Astrocyte of the spinal cord (primary cell): Measurements from ENCODE around the gene MAB21L3.

Source experiments
- DNase-seq: peaks from one replicate; pipeline ENCODE4 v3.0.0; 2011; ENCODE audit warnings: low read depth, low spot score
- H3K4me3 ChIP-seq: 2 replicates; pipeline ENCODE4 v1.5.1; 2011; ENCODE audit warnings: low read depth, mild to moderate bottlenecking, low read length, moderate library complexity
- CTCF ChIP-seq: IDR thresholded peaks from 2 replicates; pipeline ENCODE4 v1.5.1; 2012; ENCODE audit warnings: low read depth, mild to moderate bottlenecking, low read length, inconsistent platforms
- in situ Hi-C: cut with HindIII; loops from 2 replicates; pipeline ENCODE4 v1.10.0; 2017; ENCODE audit warnings: low sequenced_read_pairs

Gene MAB21L3

GRCh38 chr1:116092752-116093489, 18.3 kb upstream of the MAB21L3 start:
- no peak overlapping the region for H3K4me3 ChIP-seq
- no peak for TF ChIP-seq CTCF
- in situ Hi-C loops = no loop called here
- no peak for DNase-seq

GRCh38 chr1:116095027-116095426, 16.2 kb upstream of the MAB21L3 start:
- H3K4me3 ChIP-seq = no peak overlapping the region
- in situ Hi-C loops = no loop called here
- no peak for TF ChIP-seq CTCF
- DNase-seq = no peak

- no peak overlapping the region for H3K4me3 ChIP-seq
- in situ Hi-C loops = no loop called here
- DNase-seq = no peak
- TF ChIP-seq CTCF = no peak
Measured at GRCh38 chr1:116096013-116096618, 15.1 kb upstream of the MAB21L3 start.

GRCh38 chr1:116097626-116098025, 13.6 kb upstream of the MAB21L3 start:
- no peak for TF ChIP-seq CTCF
- DNase-seq = no peak
- no peak overlapping the region for H3K4me3 ChIP-seq
- in situ Hi-C loops = no loop called here

- in situ Hi-C loops = no loop called here
- no peak for TF ChIP-seq CTCF
- H3K4me3 ChIP-seq = no peak overlapping the region
- no peak for DNase-seq
Measured at GRCh38 chr1:116099379-116099778, 11.8 kb upstream of the MAB21L3 start.

GRCh38 chr1:116099919-116100318, 11.3 kb upstream of the MAB21L3 start:
- no peak overlapping the region for H3K4me3 ChIP-seq
- DNase-seq = no peak
- in situ Hi-C loops = no loop called here
- TF ChIP-seq CTCF = no peak
